ENCODE data around the gene SETD2. TPM values are rescaled to one million over a fixed set of nuclear protein-coding genes. Genes with fewer than 3 reads are reported as not detected.

The SETD2 gene
- total RNA-seq, 1 experiment from 2014 or later, result 47.6 TPM

GRCh38 chr3:47128137-47128536, 35.8 kb downstream of the SETD2 start:
- intact Hi-C loops (cut with micrococcal nuclease; ENCODE audit: unreplicated experiment), result no loop called here
- BruUV-seq (replicated peaks), result no TSS peak
- Mint-ChIP-seq H3K27ac (ENCODE audit: unreplicated experiment) (no peak overlapping the region), H3K9me3 (ENCODE audit: unreplicated experiment) (no peaks in the 10 kb centered on the region), H3K4me3 (ENCODE audit: unreplicated experiment) (no peak overlapping the region), H3K27me3 (ENCODE audit: insufficient read depth, unreplicated experiment) (no peaks in the 10 kb centered on the region), H3K36me3 (ENCODE audit: insufficient read depth, unreplicated experiment) (peaks cover 19% of the 10 kb centered on the region), H3K4me1 (ENCODE audit: low read depth, unreplicated experiment) (no peaks in the 10 kb centered on the region)
- CTCF ChIA-PET, result no interaction called here
- TF ChIP-seq CTCF (IDR thresholded peaks at IDR 0.05; ENCODE audit: insufficient read depth in 1 of 2, low read depth in 1 of 2, low read length in 1 of 2, severe bottlenecking in 1 of 2, unreplicated experiment in 1 of 2), result no peak
- POLR2A ChIA-PET, result no interaction called here
- no peak for DNase-seq
- Histone ChIP-seq H3K4me1 (no peaks in the 10 kb centered on the region; the same call in 1 of the 2 replicates), H3K36me3 (ENCODE audit: control insufficient read depth, insufficient read depth, low read length) (no peaks in the 10 kb centered on the region; the same call in 1 of the 2 replicates), H3K4me3 (ENCODE audit: low read depth, low read length) (no peak overlapping the region), H3K27me3 (replicated peaks; ENCODE audit: control insufficient read depth, insufficient read depth, low read length) (no peaks in the 10 kb centered on the region), H3K9me3 (no peaks in the 10 kb centered on the region)

DNA sequence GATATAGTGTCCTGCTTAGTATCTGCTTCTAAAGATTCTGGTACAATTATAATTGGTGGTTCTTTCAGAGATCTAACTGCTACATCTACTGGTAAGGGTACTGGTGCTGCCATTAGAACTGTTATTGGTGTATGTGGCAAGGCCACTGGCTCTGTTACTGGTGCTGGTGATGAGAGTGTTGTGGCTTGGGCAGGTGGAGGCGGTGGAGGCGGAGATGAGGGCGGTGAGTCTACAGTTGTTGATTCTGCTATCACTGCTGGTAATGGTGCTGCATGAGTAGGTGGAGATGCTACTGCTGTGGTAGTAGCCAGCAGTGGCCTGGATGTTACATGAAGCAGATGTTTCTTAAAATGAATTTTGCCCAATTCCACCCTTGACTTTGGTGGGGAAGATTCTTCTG, 40.1 kb downstream of the SETD2 start:
- Histone ChIP-seq H3K4me3 (ENCODE audit: low read depth, low read length) (no peak overlapping the region), H3K36me3 (ENCODE audit: control insufficient read depth, insufficient read depth, low read length) (no peaks in the 10 kb centered on the region; the same call in 1 of the 2 replicates), H3K4me1 (no peaks in the 10 kb centered on the region; the same call in 1 of the 2 replicates), H3K9me3 (no peaks in the 10 kb centered on the region), H3K27me3 (replicated peaks; ENCODE audit: control insufficient read depth, insufficient read depth, low read length) (no peaks in the 10 kb centered on the region)
- Mint-ChIP-seq H3K27ac (ENCODE audit: unreplicated experiment) (no peak overlapping the region), H3K36me3 (ENCODE audit: insufficient read depth, unreplicated experiment) (peaks cover 41% of the 10 kb centered on the region), H3K9me3 (ENCODE audit: unreplicated experiment) (no peaks in the 10 kb centered on the region), H3K4me3 (ENCODE audit: unreplicated experiment) (no peak overlapping the region), H3K27me3 (ENCODE audit: insufficient read depth, unreplicated experiment) (no peaks in the 10 kb centered on the region), H3K4me1 (ENCODE audit: low read depth, unreplicated experiment) (peaks cover 6% of the 10 kb centered on the region)
- intact Hi-C loops (cut with micrococcal nuclease; ENCODE audit: unreplicated experiment), result no loop called here
- no peak for TF ChIP-seq CTCF (IDR thresholded peaks at IDR 0.05; ENCODE audit: insufficient read depth in 1 of 2, low read depth in 1 of 2, low read length in 1 of 2, severe bottlenecking in 1 of 2, unreplicated experiment in 1 of 2)
- ChIA-PET CTCF (no interaction called here), POLR2A (interaction anchor here (0.6 kb wide), 1 partner anchor 10 kb away, joined by 3 read pairs; no protein-coding TSS in a partner anchor)
- no peak for DNase-seq
- no TSS peak for BruUV-seq (replicated peaks)

- H3K27me3 Mint-ChIP-seq (ENCODE audit: insufficient read depth, unreplicated experiment), result no peaks in the 10 kb centered on the region
- peaks cover 6% of the 10 kb centered on the region for H3K4me1 Mint-ChIP-seq (ENCODE audit: low read depth, unreplicated experiment)
- H3K9me3 Mint-ChIP-seq (ENCODE audit: unreplicated experiment), result no peaks in the 10 kb centered on the region
- no peak overlapping the region for H3K27ac Mint-ChIP-seq (ENCODE audit: unreplicated experiment)
- CTCF ChIA-PET, result no interaction called here
- TF ChIP-seq CTCF (IDR thresholded peaks at IDR 0.05; ENCODE audit: insufficient read depth in 1 of 2, low read depth in 1 of 2, low read length in 1 of 2, severe bottlenecking in 1 of 2, unreplicated experiment in 1 of 2), result no peak
- peaks cover 51% of the 10 kb centered on the region for H3K36me3 Mint-ChIP-seq (ENCODE audit: insufficient read depth, unreplicated experiment)
- TSS peak; percentile 14 for BruUV-seq (replicated peaks)
- H3K36me3 ChIP-seq (ENCODE audit: control insufficient read depth, insufficient read depth, low read length), result no peaks in the 10 kb centered on the region; the same call in 1 of the 2 replicates
- H3K4me1 ChIP-seq, result peaks cover 7% of the 10 kb centered on the region; the same call in 1 of the 2 replicates
- no peaks in the 10 kb centered on the region for H3K9me3 ChIP-seq
- no peak for DNase-seq
- no peaks in the 10 kb centered on the region for H3K27me3 ChIP-seq (replicated peaks; ENCODE audit: control insufficient read depth, insufficient read depth, low read length)
- intact Hi-C loops (cut with micrococcal nuclease; ENCODE audit: unreplicated experiment), result no loop called here
- POLR2A ChIA-PET, result no interaction called here
- H3K4me3 ChIP-seq (ENCODE audit: low read depth, low read length), result no peak overlapping the region
- no peak overlapping the region for H3K4me3 Mint-ChIP-seq (ENCODE audit: unreplicated experiment)
Observed at GRCh38 chr3:47121409-47121808, 42.5 kb downstream of the SETD2 start.
